GM18505 (cell line): Measurements from ENCODE around the gene CEBPE.

Source experiments
- ATAC-seq: cut with Tn5 transposase; IDR thresholded peaks from one replicate; pipeline ENCODE4 v1.9.1; 2021; ENCODE audit not compliant: unreplicated experiment
- POLR2A ChIP-seq: IDR thresholded peaks from 4 replicates; pipeline ENCODE4 v1.6.1; 2011; ENCODE audit warnings: borderline replicate concordance; ENCODE audit not compliant: insufficient read depth, insufficient read length; ENCODE audit errors: extremely low read depth

Gene CEBPE

DNA sequence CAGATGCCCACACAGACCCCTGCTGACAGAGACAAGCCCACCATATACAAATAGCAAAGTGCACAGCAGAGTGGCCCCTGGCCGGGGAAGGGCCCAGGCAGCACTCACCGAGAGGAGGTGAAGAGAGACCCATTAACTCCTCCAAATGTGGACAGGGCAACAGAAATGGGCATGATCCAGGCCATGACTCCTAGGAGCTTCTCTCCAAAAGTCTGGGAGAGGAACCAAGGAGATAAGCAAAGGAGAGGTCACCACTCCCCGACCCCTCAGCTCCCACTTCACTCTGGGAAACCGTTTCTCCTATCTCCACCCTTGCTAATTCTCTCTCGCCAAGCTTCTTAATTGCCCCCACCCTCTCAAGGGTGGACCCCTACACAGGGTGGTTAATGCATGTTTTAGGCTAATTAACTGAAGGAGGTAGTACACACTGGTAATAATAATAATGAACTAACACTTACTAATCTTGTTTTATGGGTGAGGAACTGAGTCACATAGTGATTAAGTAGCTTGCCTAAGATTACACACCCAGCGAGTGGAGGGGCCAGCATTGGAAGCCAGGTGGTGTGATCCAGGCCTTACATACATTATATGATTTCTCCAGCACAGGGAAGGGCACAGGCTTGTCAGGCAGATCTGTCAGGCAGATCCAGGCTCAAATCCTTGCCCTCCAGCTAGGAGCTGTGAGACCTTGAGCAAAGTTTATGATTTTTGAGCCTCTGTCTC, 18.9 kb upstream of the CEBPE start:
- TF ChIP-seq POLR2A: no peak
- ATAC-seq: no peak

DNA sequence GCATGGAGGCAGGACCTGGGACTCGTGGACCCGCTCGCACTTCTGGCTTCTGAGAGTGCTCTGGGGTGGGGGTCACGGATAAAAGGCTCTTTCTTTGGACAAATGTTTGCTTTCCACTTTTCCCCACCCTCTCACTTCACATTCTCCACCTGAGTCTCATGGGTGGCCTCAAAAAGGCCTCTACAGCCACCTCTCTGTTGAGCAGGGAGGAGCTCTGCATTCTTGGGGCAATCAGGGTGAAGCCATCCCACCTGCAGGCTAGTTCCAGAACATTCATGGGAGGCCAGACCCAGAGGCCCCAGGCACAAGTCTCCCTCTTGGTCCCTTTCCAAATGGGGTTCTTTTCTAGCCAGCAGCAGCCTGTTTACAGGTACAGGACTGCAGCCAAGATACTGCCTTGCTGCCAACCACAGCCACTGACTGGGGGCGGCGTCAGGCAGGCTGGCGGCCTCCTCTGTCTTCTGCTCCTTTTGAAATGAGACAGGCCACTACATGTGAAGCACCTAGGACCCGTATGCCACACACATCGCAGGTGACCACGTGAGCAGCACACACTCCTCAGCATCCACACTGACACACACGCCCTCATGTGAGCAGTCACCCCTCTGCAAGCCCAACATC, 18.2 kb upstream of the CEBPE start:
- no peak for TF ChIP-seq POLR2A
- ATAC-seq: no peak

DNA sequence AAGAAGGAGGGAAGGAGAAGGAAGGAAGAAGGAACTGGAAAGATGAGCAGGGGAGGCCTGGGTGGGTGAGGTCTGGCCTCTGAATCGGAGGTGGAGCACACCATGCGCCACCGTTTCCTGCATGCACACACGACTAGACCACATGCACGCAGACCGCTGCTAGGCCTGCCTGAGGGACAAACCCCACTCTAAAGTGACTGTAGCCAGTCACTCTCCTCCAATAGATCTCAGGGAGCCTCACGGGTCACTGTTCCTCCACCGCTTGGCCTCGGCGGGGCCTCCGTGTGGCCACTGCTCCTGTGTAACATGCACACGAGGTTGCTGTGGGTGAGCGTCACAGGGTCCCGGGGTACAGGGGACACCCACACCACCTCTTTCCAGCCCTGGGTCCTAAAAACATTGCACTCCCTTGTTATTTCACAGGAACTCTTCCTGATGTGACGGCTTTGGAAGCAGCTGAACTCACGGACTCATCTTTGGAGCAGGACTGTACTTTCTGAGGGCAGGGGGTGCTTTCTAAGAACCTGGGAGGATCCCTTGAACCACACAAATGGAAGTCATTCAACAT, 17.6 kb upstream of the CEBPE start:
- TF ChIP-seq POLR2A: no peak
- ATAC-seq: no peak

DNA sequence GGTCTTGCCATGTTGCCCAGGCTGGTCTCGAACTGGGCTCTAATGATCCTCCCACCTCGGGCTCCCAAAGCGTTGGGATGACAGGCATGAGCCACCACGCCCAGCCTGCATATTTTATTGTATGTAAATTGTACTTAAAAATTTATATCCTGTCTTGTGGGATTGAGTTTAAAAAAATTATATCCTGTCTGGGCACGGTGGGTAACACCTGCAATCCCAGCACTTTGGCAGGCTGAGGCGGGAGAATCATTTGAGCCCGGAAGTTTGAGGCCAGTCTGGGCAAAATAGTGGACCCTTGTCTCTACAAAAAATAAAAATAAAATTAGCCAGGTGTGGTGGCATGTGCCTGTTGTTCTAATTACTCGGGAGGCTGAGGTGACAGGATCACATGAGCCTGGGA, 13.9 kb upstream of the CEBPE start:
- ATAC-seq: no peak
- TF ChIP-seq POLR2A: no peak

DNA sequence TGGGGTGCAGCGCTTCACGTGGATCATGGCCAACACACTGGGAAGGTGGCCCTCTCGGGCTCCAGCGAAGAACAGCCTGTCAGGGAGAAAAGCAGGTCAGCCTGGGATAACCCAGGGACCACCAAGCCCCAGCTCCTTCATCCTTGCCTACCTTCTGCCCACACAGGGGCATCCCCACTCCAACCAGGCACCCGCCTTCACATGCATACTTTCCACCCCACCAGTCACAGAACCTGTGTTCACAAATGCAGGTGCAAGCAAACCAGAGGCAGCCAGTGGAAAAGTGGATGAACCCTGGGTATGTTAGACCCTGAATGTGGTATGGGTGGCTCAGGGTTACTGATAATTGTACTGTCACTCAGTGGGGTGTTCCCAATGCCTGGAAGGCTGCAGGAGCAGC, 12.4 kb upstream of the CEBPE start:
- ATAC-seq: no peak
- TF ChIP-seq POLR2A: no peak

DNA sequence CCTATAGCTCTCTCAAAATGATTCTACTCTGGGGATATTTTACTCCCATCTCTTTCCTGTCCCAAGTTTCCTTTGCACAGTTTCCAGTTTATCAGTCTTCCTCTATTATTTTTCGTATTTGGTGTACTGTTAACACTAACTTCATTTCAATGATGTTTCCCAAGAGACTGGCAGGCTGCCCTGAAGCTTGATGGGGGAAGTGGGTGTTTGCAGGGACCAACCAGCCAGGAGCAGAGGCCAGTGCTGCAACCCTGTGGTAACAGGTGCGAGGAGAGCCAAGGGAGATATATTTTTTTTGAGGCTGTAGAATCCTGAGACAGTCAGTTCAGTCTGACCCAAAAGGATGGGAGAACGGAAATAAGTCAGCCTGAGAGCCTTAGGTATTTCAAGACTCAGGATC, 11.8 kb upstream of the CEBPE start:
- TF ChIP-seq POLR2A: no peak
- ATAC-seq: no peak

DNA sequence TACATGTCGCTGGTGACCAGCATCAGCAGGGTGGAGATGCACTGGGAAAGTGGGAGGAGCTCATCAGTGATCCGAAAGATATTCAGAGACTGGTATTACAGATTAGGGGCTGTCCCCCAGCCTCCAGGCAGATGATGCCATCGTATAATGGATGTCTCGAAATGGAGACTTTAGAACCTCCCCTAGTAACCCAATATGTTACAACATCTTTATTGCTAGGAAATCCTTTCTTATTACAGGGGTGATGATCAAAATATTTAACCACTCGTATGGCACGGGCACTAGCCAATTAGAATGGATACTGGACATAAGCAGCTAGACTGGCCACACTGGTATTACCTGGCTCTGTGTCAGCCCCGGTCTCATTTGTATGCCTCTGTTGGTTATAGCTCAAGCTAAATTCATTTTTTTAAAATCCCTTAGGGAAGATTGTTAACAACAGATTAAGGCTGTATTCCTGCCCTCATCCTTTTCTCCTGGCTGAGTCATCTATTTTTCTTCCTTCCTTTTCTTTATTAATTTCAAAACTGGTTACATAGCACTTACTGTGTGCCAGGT, 10.8 kb upstream of the CEBPE start:
- TF ChIP-seq POLR2A: no peak
- no peak for ATAC-seq

DNA sequence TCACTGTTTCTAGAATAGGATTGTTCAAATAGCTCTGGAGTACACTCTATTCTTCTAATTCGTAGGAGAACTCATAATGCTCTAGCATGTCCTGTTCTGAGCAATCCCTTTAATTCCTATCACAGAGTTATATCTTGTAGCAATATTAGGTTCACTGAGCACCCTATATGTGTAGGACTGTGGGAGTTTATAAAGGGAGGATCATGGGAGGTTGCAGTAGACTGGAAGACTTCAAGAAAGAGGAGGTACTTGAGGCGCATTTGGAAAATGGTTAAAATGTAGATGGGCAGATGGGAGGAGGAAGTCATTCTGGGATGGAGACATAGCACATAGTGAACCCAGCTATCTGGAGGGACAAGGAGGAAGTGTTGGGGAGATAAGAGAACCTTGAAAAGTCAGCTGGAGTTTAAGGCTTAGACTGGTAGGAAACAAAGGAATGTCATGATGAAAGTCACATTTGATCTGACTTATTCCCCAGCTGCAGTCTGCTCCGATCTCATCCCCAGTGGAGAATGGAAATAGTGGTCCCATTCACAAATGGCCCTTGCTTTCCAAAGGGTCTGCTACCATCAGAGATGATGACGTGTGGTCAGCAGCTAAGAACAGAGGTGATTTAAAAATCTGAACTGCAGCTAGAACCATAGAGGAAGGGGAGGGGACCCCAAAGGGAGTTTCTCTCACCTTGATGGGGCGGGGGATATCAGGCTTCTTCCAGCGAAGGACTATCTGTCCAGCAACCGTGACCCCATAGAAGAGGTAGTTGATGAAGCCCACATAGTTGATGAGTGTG, 10.1 kb upstream of the CEBPE start:
- ATAC-seq: no peak
- no peak for TF ChIP-seq POLR2A

DNA sequence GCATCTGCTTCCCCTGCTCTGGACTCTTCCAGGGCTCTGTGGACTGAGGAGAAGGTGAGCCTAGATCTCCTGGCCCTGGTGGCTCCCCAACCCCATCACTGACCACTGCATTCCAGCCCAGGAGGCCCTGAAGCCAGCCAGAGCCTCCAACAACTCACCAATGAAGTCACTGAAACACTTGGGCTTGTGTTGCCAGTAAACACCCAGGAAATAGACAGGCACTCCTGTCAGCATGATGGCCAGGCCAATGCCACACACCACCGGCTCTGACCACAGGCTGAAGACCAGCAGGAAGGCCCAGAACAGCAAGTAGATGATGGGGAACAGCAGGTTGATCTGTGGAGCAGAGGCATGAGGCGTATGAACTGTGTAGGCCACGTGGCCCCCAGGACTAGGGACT, 8.8 kb upstream of the CEBPE start:
- ATAC-seq: no peak
- TF ChIP-seq POLR2A: no peak

DNA sequence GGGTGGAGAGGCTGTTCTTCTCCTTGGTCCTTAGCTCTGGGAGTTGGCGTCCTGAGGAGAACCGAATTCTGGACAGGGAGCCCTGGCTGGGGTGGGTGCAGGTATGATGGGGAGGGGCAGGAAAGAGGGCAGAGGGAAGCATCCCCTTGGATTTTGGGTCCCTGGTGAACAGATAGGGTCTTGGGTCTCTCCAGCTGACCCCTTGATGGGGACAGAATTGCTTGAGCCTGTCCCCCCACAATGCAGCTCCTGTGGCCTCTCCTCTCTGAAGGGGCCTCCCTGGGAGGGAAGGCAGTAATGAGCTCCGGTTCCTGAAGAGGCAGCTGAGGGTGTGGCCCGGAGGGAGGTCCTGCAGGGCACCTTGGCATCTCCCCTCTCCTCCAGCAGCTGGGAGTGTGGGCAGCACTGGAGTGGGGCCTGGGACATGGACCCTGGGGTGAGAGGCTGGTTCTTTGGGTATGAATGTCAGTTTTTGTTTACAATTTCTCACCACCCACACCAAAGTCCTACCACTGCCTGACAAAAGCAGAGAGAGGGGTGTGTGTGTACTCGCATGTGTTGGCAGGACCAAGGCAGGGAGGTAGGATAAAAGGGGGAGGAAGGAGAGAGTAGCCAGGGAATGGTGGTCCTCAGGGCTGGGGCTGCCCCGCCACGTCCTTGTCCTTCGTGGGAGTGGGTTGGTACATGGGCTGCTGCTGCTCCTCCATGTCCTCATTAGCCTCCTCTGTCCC, 7.7 kb upstream of the CEBPE start:
- no peak for TF ChIP-seq POLR2A
- no peak for ATAC-seq

DNA sequence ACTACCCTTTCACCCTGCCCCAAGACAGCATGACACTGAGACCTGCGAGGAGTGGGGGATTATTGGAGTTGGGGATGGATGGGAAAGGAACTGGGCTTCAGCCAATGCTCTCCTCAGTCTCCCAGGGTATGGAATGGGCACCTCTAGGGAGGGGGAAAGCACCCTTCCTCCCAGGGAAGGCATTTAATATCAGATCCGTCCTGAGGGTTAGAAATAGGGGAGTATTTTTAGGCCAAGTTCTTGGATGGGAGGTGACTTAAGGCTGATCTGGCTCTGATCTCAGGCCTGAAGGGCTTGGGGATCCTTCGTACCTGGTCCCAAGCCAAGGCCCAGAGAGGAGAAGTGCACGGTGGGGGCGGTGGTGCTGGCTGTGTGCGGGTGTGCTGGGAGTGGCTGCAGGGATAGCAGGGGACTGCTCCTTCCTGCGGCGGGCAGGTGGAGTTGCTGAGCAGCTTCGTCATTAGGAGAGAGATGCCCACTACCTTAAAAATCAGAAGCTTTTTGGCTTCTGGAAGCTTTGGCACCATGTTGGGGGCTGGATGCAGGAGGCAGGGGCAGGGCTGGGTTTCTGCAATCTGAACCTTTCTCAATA, 7.0 kb upstream of the CEBPE start:
- no peak for ATAC-seq
- no peak for TF ChIP-seq POLR2A

DNA sequence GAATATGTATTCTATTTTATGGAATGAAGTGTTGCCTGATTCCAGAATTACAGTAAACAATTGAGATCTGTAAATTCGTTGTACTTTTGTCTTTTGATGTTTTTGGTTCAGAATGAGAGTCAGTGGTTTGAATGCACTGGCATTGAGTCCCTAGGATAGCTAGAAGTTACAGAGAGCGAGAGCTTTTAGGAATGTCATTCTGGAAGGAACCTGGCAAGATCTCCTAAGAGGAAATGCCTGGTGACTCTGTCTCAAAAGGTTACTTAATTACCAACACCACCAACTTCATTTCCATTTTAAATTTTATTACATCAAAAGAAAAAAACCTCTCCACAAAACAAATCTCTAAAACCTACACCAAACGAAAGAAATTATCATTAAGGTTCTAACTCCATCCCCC, 6.0 kb upstream of the CEBPE start:
- no peak for ATAC-seq
- no peak for TF ChIP-seq POLR2A
